ENCODE measurements around the gene TUG1.

Gene TUG1

GRCh38 chr22:30948930-30949342 is 20.1 kb upstream of the TUG1 start:
- no peak for DNase-seq

GRCh38 chr22:30949934-30950660 is 19.0 kb upstream of the TUG1 start:
- DNase-seq: no peak

GRCh38 chr22:30953206-30953605 is 15.9 kb upstream of the TUG1 start:
- no peak for DNase-seq

GRCh38 chr22:30955153-30955552 is 13.9 kb upstream of the TUG1 start:
- no peak for DNase-seq

- DNase-seq: no peak
These were observed 4.2 kb upstream of the TUG1 start for GRCh38 chr22:30964858-30965257.

- peak; percentile 43 for DNase-seq
These were observed 796 bp upstream of the TUG1 start, which contains the start of gene MORC2 for GRCh38 chr22:30968015-30968923. Gene MORC2, minus strand, starts transcription at chr22:30968774. Its CDS starts 885 bp downstream, at chr22:30967889.

- DNase-seq: no peak
These were observed 679 bp downstream of the TUG1 start for GRCh38 chr22:30969532-30970355.

GRCh38 chr22:30970356-30970746 is 1.3 kb downstream of the TUG1 start:
- no peak for DNase-seq

GRCh38 chr22:30978304-30978962 is 9.4 kb downstream of the TUG1 start:
- DNase-seq: no peak

- no peak for DNase-seq
These were observed 10.9 kb downstream of the TUG1 start for GRCh38 chr22:30979932-30980331.

GRCh38 chr22:30982512-30982911 is 13.4 kb downstream of the TUG1 start:
- no peak for DNase-seq

- no peak for DNase-seq
These were observed 15.3 kb downstream of the TUG1 start for GRCh38 chr22:30984317-30984716.

GRCh38 chr22:30985561-30986208 is 16.6 kb downstream of the TUG1 start:
- DNase-seq: no peak

- DNase-seq: no peak
These were observed 20.4 kb downstream of the TUG1 start for GRCh38 chr22:30989474-30989873.

GRCh38 chr22:30990690-30991089 is 21.6 kb downstream of the TUG1 start:
- no peak for DNase-seq

- no peak for DNase-seq
These were observed 23.5 kb downstream of the TUG1 start for GRCh38 chr22:30992565-30992964.

- no peak for DNase-seq
These were observed 25.9 kb downstream of the TUG1 start for GRCh38 chr22:30994960-30995359.

- DNase-seq: no peak
These were observed 27.4 kb downstream of the TUG1 start for GRCh38 chr22:30996462-30996861.

GRCh38 chr22:30998329-30998728 is 29.3 kb downstream of the TUG1 start:
- DNase-seq: no peak

GRCh38 chr22:31001124-31001770 is 32.2 kb downstream of the TUG1 start:
- DNase-seq: no peak

GRCh38 chr22:31005535-31005934 is 36.5 kb downstream of the TUG1 start:
- no peak for DNase-seq
